ENCODE measurements around the gene MEPE.

GRCh38 chr4:87783781-87784180 lies 49.0 kb upstream of the MEPE start:
- TF ChIP-seq CTCF (IDR thresholded peaks at IDR 0.05) (no peak), POLR2AphosphoS5 (IDR thresholded peaks at IDR 0.05) (no peak), POLR2A (IDR thresholded peaks at IDR 0.05) (no peak)
